ENCODE data around the gene AP3B2. TPM values are rescaled to one million over a fixed set of nuclear protein-coding genes. Genes with fewer than 3 reads are reported as not detected.
"Not testable (repeated sequence)": the region's sequence is repeated elsewhere in the genome, so short reads cannot be mapped to it uniquely, and the experiment has no call there.

Gene AP3B2
- total RNA-seq, 3 donors from 2014 or later, result 4.6 to 8.0 (median 5.3) TPM

- intact Hi-C loops (cut with DNase I; ENCODE audit: low total_unique reads), result no loop called here
- Histone ChIP-seq H3K36me3 (no peaks in the 10 kb centered on the region), H3K4me1 (no peaks in the 10 kb centered on the region), H3K27me3 (peaks cover 3 to 47% of the 10 kb centered on the region in 2 donors), H3K4me3 (peak within 1 kb of the TSS; percentile 54 to 74 (median 56)), H3K9me3 (no peaks in the 10 kb centered on the region), H3K27ac (peak within 1 kb of the TSS in 1 of 2 donors; percentile 13)
- DNase-seq (ENCODE audit: low spot score in 2 of 2), result no peak
- TF ChIP-seq POLR2AphosphoS5 (IDR thresholded peaks at IDR 0.05) (peak in 1 of 3 donors; percentile 24), CTCF (IDR thresholded peaks at IDR 0.05) (no peak)
Measured at GRCh38 chr15:82647045-82647834, 62.4 kb downstream of the AP3B2 start, which contains the start of gene CPEB1. Gene CPEB1, minus strand, starts transcription at chr15:82647363. Its CDS starts 18,904 bp downstream, at chr15:82628459.

- peaks cover 3 to 47% of the 10 kb centered on the region in 2 donors for H3K27me3 ChIP-seq
- DNase-seq (ENCODE audit: low spot score in 2 of 2), result no peak
Measured at GRCh38 chr15:82646250-82647044, 63.2 kb downstream of the AP3B2 start.

GRCh38 chr15:82644967-82645852, 64.5 kb downstream of the AP3B2 start:
- peaks cover 3 to 56% of the 10 kb centered on the region in 2 donors for H3K27me3 ChIP-seq

More at GRCh38 chr15:82646250-82647044, 63.2 kb downstream of the AP3B2 start:
- no peaks in the 10 kb centered on the region for H3K9me3 ChIP-seq
- no peak overlapping the region for H3K27ac ChIP-seq
- H3K4me3 ChIP-seq, result peak overlapping the region; percentile 54 to 74 (median 56)
- H3K4me1 ChIP-seq, result no peaks in the 10 kb centered on the region
- H3K36me3 ChIP-seq, result no peaks in the 10 kb centered on the region
- no peak for TF ChIP-seq CTCF (IDR thresholded peaks at IDR 0.05)
- TF ChIP-seq POLR2A (IDR thresholded peaks at IDR 0.05), result no peak
- no peak for TF ChIP-seq POLR2AphosphoS5 (IDR thresholded peaks at IDR 0.05)
- intact Hi-C loops (cut with DNase I; ENCODE audit: low total_unique reads), result no loop called here

DNA sequence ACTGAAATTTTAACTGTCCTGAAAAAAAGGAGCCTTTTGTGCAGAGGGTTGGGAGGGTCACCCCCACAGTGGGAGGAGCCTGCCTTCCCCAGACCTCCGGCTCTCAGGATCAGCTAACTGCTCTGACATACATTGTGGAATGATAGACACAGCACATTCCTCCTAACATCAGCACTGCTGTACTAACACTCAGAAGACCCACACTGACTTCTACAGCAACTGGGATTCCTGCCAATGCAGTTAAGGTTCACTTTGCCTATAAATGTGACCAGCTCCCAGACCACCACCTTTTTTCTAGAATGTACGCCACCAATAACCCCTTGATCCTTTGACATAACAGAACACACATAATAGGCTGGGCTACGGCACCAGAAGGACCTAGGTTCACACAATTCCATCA, 65.7 kb downstream of the AP3B2 start:
- TF ChIP-seq POLR2A (IDR thresholded peaks at IDR 0.05), result no peak
- no peak for TF ChIP-seq POLR2AphosphoS5 (IDR thresholded peaks at IDR 0.05)
- no peak for TF ChIP-seq CTCF (IDR thresholded peaks at IDR 0.05)
- intact Hi-C loops (cut with DNase I; ENCODE audit: low total_unique reads), result no loop called here
- no peaks in the 10 kb centered on the region for H3K4me1 ChIP-seq

More at GRCh38 chr15:82644967-82645852, 64.5 kb downstream of the AP3B2 start:
- intact Hi-C loops (cut with DNase I; ENCODE audit: low total_unique reads); H3K27ac ChIP-seq; DNase-seq (ENCODE audit: low spot score in 2 of 2); H3K9me3 ChIP-seq; H3K4me1 ChIP-seq; H3K4me3 ChIP-seq; H3K36me3 ChIP-seq: not testable (repeated sequence)

GRCh38 chr15:82642656-82643055, 67.0 kb downstream of the AP3B2 start:
- Histone ChIP-seq H3K27ac (no peak overlapping the region), H3K4me3 (no peak overlapping the region), H3K36me3 (no peaks in the 10 kb centered on the region), H3K9me3 (no peaks in the 10 kb centered on the region), H3K27me3 (peaks cover 3 to 50% of the 10 kb centered on the region in 2 donors), H3K4me1 (no peaks in the 10 kb centered on the region)
- DNase-seq (ENCODE audit: low spot score in 2 of 2), result no peak
- intact Hi-C loops (cut with DNase I; ENCODE audit: low total_unique reads), result no loop called here
- TF ChIP-seq POLR2AphosphoS5 (IDR thresholded peaks at IDR 0.05), result no peak
- TF ChIP-seq POLR2A (IDR thresholded peaks at IDR 0.05), result no peak
- TF ChIP-seq CTCF (IDR thresholded peaks at IDR 0.05), result no peak

More for the DNA sequence above, 65.7 kb downstream of the AP3B2 start:
- Histone ChIP-seq H3K27ac (no peak overlapping the region), H3K27me3 (peaks cover 3 to 56% of the 10 kb centered on the region in 2 donors), H3K36me3 (no peaks in the 10 kb centered on the region), H3K9me3 (no peaks in the 10 kb centered on the region), H3K4me3 (no peak overlapping the region)
- DNase-seq (ENCODE audit: low spot score in 2 of 2), result no peak

Data from breast epithelium (tissue), 4 donors.